ENCODE data around the gene HUS1. TPM values are rescaled to one million over a fixed set of nuclear protein-coding genes. Genes with fewer than 3 reads are reported as not detected.
"Not testable (repeated sequence)": the region's sequence is repeated elsewhere in the genome, so short reads cannot be mapped to it uniquely, and the experiment has no call there.

Gene HUS1
- polyA plus RNA-seq, 2 of the 4 experiments (the other 2 are of a cell fraction) = 18.0 to 39.8 TPM

DNA sequence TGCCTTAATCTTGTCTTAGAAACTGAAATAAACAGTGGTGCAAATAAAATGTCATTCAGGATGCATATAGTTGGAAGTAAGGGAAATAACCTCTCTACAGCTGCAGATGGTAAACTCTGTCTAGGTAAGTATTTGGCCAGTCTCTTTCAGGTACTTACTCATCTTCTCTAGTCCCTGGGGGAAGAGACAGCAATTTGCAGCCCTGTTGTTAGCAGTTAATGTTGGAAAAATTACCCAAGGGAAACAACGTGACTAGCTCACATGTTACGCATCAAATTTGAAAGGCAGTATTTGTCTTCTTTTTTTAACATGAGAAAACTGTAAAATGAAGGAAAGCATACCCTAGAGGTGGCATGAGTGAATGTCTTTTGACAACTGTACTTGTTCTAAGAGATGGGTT lies 3.2 kb upstream of the HUS1 start:
- Histone ChIP-seq H3K4me2 (no peak overlapping the region), H3K9me3 (no peaks in the 10 kb centered on the region), H3K27ac (no peak overlapping the region), H3K4me3 (no peak overlapping the region), H3K4me1 (peaks cover 6% of the 10 kb centered on the region; the same call in 2 of the 3 replicates)
- ChIA-PET CTCF (interaction anchor here (0.7 to 2.5 kb wide), 6 partner anchors 9 to 172 kb away, joined by 3 to 13 read pairs (median 6); no protein-coding TSS in a partner anchor), POLR2A (no interaction called here)
- 42% methylated on average over 2 of the region's 2 CpGs for WGBS (ENCODE audit: missing lambda C conversion rate)
- DNase-seq (ENCODE audit: low read depth in 1 of 2, low spot score in 1 of 2) (peak in 1 of 2 experiments; percentile 11), FAIRE-seq (no peak), ATAC-seq (no peak)
- TF ChIP-seq EHF (CRISPR knock-in tag; IDR thresholded peaks at IDR 0.05) (no peak), HDAC2 (IDR thresholded peaks at IDR 0.05) (no peak), JUNB (IDR thresholded peaks at IDR 0.05) (no peak), BHLHE40 (IDR thresholded peaks at IDR 0.05; ENCODE audit: low read depth, low read length) (no peak), EHMT2 (IDR thresholded peaks at IDR 0.05; ENCODE audit: low read depth) (no peak), POLR2AphosphoS2 (conservative IDR thresholded peaks at IDR 0.05; ENCODE audit: low read length) (no peak), ZNF302 (CRISPR knock-in tag; IDR thresholded peaks at IDR 0.05) (no peak), MAZ (IDR thresholded peaks at IDR 0.05; ENCODE audit: borderline replicate concordance, low read depth, low read length) (no peak)
- TF ChIP-seq, protein P1, sequence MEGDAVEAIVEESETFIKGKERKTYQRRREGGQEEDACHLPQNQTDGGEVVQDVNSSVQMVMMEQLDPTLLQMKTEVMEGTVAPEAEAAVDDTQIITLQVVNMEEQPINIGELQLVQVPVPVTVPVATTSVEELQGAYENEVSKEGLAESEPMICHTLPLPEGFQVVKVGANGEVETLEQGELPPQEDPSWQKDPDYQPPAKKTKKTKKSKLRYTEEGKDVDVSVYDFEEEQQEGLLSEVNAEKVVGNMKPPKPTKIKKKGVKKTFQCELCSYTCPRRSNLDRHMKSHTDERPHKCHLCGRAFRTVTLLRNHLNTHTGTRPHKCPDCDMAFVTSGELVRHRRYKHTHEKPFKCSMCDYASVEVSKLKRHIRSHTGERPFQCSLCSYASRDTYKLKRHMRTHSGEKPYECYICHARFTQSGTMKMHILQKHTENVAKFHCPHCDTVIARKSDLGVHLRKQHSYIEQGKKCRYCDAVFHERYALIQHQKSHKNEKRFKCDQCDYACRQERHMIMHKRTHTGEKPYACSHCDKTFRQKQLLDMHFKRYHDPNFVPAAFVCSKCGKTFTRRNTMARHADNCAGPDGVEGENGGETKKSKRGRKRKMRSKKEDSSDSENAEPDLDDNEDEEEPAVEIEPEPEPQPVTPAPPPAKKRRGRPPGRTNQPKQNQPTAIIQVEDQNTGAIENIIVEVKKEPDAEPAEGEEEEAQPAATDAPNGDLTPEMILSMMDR (IDR thresholded peaks at IDR 0.05) = no peak

DNA sequence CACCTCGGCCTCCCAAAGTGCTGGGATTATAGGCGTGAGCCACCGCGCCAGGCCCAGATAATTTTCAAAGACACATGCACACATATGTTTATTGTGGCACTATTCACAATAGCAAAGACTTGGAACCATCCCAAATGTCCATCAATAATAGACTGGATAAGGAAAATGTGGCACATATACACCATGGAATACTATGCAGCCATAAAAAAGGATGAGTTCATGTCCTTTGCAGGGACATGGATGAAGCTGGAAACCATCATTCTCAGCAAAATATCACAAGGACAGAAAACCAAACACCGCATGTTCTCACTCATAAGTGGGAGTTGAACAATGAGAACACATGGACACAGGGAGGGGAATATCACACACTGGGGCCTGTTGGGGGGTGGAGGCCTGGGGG lies 1.2 kb upstream of the HUS1 start:
- H3K4me2 ChIP-seq; FAIRE-seq; H3K4me1 ChIP-seq; POLR2A ChIA-PET; H3K9me3 ChIP-seq; DNase-seq (ENCODE audit: low read depth in 1 of 2, low spot score in 1 of 2); H3K4me3 ChIP-seq; H3K27ac ChIP-seq; ATAC-seq: not testable (repeated sequence)
- CTCF ChIA-PET = interaction anchor here (1.0 to 2.0 kb wide), 3 partner anchors 11 to 130 kb away, joined by 3 to 6 read pairs (median 3); no protein-coding TSS in a partner anchor
- WGBS (ENCODE audit: missing lambda C conversion rate) = 91% methylated on average over 5 of the region's 5 CpGs

DNA sequence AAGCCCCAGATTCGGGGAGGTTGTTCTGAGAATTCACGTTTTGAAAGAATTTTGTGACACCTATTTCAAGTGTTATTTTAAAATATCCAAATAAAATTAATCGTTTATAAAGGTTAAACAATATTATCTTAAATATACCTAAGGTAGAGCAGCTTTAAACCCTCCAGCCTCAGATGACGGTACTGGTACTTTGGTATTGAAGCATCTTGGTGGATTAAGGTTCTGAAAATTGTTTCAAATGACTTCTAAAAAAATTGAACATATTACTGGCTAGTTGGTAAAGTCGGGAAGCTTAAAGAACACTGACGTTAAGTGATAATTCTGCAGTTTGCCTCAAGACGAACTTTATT lies 392 bp upstream of the HUS1 start:
- no peaks in the 10 kb centered on the region for H3K9me3 ChIP-seq
- peak overlapping the region; percentile 83 for H3K4me3 ChIP-seq
- FAIRE-seq = no peak
- CTCF ChIA-PET = interaction anchor here (0.9 to 2.0 kb wide), 3 partner anchors 11 to 131 kb away, joined by 3 to 6 read pairs (median 3); no protein-coding TSS in a partner anchor
- no peak for DNase-seq (ENCODE audit: low read depth in 1 of 2, low spot score in 1 of 2)
- POLR2A ChIA-PET = no interaction called here
- H3K4me1 ChIP-seq = peaks cover 6% of the 10 kb centered on the region; the same call in 2 of the 3 replicates
- H3K4me2 ChIP-seq = peak overlapping the region; percentile 69
- H3K27ac ChIP-seq = peak overlapping the region; percentile 81 to 93; a peak in 4 of 6 replicates
- no peak for ATAC-seq
- TF ChIP-seq, protein P1 (IDR thresholded peaks at IDR 0.05) = no peak
- TF ChIP-seq ZSCAN20 (CRISPR knock-in tag; IDR thresholded peaks at IDR 0.05) (no peak), TFCP2L1 (CRISPR knock-in tag; IDR thresholded peaks at IDR 0.05) (no peak), TP53 (CRISPR knock-in tag; IDR thresholded peaks at IDR 0.05) (no peak), ESRRA (IDR thresholded peaks at IDR 0.05; ENCODE audit: borderline replicate concordance, low read length) (no peak), CHD2 (IDR thresholded peaks at IDR 0.05; ENCODE audit: low read length, partially characterized antibody) (no peak), CHD4 (IDR thresholded peaks at IDR 0.05; ENCODE audit: borderline replicate concordance) (no peak), RARB (CRISPR knock-in tag; IDR thresholded peaks at IDR 0.05) (no peak), HEYL (CRISPR knock-in tag; IDR thresholded peaks at IDR 0.05) (no peak)
- TF ChIP-seq, protein P2, sequence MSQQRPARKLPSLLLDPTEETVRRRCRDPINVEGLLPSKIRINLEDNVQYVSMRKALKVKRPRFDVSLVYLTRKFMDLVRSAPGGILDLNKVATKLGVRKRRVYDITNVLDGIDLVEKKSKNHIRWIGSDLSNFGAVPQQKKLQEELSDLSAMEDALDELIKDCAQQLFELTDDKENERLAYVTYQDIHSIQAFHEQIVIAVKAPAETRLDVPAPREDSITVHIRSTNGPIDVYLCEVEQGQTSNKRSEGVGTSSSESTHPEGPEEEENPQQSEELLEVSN (IDR thresholded peaks at IDR 0.05; ENCODE audit: borderline replicate concordance, low read depth) = no peak
- 38% methylated on average over 7 of the region's 7 CpGs for WGBS (ENCODE audit: missing lambda C conversion rate)

All from A549 (cell line).